Embryonic facial prominence (tissue), 1 donor: ENCODE data around the gene HSPA2.
"Not testable (repeated sequence)": the region's sequence is repeated elsewhere in the genome, so short reads cannot be mapped to it uniquely, and the experiment has no call there.

Experiments used
- DNase-seq: peaks from one replicate; pipeline ENCODE4 v3.0.0-alpha.2; 2016; ENCODE audit errors: extremely low spot score

Gene HSPA2

GRCh38 chr14:64562436-64562835, 21.9 kb downstream of the HSPA2 start:
- no peak for DNase-seq

- DNase-seq: no peak
Observed at GRCh38 chr14:64563696-64564095, 23.2 kb downstream of the HSPA2 start.

- DNase-seq: peak; percentile 43
Observed at GRCh38 chr14:64566651-64567122, 26.1 kb downstream of the HSPA2 start.

GRCh38 chr14:64569138-64569631, 28.6 kb downstream of the HSPA2 start:
- no peak for DNase-seq

GRCh38 chr14:64569646-64570045, 29.1 kb downstream of the HSPA2 start:
- DNase-seq: not testable (repeated sequence)

- no peak for DNase-seq
Observed at GRCh38 chr14:64572386-64573104, 32.0 kb downstream of the HSPA2 start.

- DNase-seq: peak; percentile 42
Observed at GRCh38 chr14:64573109-64573508, 32.6 kb downstream of the HSPA2 start.

- no peak for DNase-seq
Observed at GRCh38 chr14:64574371-64575107, 34.0 kb downstream of the HSPA2 start.

GRCh38 chr14:64577211-64577610, 36.7 kb downstream of the HSPA2 start:
- no peak for DNase-seq

GRCh38 chr14:64580467-64580866, 39.9 kb downstream of the HSPA2 start:
- no peak for DNase-seq

- no peak for DNase-seq
Observed at GRCh38 chr14:64581363-64581762, 40.8 kb downstream of the HSPA2 start.

- DNase-seq: no peak
Observed at GRCh38 chr14:64581817-64582216, 41.3 kb downstream of the HSPA2 start.

- no peak for DNase-seq
Observed at GRCh38 chr14:64584190-64584589, 43.6 kb downstream of the HSPA2 start.

- no peak for DNase-seq
Observed at GRCh38 chr14:64591809-64592208, 51.3 kb downstream of the HSPA2 start.
